Superior temporal gyrus (tissue), 1 donor: Measurements from ENCODE around the gene SYK.

ENCODE experiments used
- DNase-seq: peaks from one replicate; pipeline ENCODE4 v3.0.0-alpha.2; 2016; ENCODE audit errors: extremely low spot score

The SYK gene

GRCh38 chr9:90946982-90947381 lies 145.4 kb downstream of the SYK start:
- DNase-seq: no peak
